M059J (cell line): ENCODE measurements around the gene LY6G5B. TPM values are rescaled to one million over a fixed set of nuclear protein-coding genes. Genes with fewer than 3 reads are reported as not detected.

Experiments used
- DNase-seq: peaks from one replicate; pipeline ENCODE4 v3.0.0-alpha.2; 2012; ENCODE audit warnings: low read depth
- total RNA-seq: library from RNA; depleted of rRNA; stranded (reverse); fragments of >200 nt; shearing (Covaris generic); gene quantifications from 2 replicates; pipeline ENCODE4 v1.2.3, GENCODE V29; 2014

The LY6G5B gene
- total RNA-seq, 1 experiment from 2014 or later, result 1.1 TPM

DNA sequence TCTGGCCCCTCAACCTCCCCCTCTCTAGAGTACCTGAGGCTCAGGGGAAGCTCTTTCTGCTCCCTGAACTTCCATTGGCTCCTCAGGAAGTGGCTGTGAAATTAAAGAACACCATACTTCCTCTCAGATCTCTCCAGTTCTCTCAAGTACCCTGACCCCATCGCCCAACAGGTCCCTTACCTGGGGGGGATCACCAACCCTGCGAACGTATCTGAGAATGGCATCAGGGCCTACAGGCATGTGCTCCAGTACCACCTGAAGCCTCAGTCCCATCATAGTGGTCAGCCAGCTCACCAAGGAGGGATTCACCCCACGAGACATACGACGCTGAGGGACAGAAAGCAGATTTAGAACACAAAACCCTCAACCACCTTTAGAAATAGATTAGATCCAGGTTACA, 29.2 kb upstream of the LY6G5B start:
- no peak for DNase-seq

- DNase-seq, result no peak
Observed at GRCh38 chr6:31641370-31641769, 28.4 kb upstream of the LY6G5B start.

- no peak for DNase-seq
Observed at GRCh38 chr6:31642798-31643570, 26.8 kb upstream of the LY6G5B start.

DNA sequence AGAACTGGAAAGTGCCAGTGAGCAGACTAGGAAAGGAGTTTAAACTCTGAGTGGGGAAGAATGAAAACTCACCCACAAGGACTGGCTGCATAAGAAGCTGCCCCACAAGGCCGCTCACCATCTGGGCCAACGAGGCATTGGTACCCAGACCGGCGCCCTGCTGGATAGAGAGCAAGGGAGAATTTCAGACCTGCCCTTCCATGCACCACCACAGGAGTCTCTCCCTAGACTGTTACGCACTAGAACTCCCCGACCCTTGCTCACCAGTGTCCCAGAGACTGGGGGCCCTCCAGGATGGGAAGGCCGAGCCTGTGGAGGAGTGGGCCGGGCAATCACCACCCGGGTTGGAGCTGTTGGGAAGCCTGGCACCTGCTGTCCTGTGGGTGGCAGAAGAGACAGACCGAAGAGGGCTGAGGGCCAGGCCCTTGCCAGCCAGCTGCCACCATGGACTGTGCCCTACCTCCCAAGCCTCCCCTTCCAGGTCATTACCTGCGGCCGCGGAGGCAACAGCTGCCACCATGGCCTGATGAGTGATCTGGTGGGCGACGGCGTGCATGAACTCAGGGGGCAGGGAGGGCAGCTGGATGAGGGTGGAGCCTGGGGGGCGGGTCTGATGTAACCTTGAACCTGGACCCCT, 25.8 kb upstream of the LY6G5B start:
- no peak for DNase-seq

- no peak for DNase-seq
Observed at GRCh38 chr6:31645325-31645724, 24.5 kb upstream of the LY6G5B start.

GRCh38 chr6:31651602-31652191, 18.1 kb upstream of the LY6G5B start:
- peak; percentile 86 for DNase-seq

- no peak for DNase-seq
Observed at GRCh38 chr6:31652925-31653724, 16.7 kb upstream of the LY6G5B start.

DNA sequence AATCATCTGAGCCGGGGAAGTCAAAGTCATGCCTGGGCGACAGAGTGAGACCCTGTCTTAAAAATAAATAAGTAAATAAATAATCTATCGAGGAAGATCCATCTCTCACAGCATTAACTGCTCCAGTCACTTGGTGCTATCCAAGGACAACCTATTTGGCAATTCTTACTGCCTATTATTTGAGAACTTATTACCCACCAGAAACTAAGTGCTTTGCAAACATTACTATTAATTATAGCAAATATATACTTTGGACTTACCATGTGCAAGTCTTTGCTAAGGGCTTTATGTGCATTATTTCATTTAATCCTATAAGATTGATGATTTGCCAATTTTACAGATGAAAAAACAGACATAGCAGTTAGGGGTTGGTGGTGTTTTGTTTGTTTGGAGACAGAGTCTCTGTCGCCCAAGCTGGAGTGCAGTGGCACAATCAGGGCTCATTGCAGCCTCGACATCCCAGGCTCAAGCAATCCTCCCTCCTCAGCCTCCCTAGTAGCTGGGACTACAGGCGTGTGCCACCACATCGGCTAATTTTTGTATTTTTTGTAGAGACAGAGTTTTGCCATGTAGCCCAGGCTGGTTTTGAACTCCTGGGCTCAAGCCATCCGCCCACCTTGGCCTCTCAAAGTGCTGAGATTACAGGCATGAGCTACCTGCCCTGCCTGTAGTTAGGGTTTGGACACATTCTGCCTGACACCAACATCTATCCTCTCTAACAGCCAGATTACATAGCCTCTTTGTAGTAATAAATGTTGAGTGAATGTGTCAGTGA, 15.0 kb upstream of the LY6G5B start:
- DNase-seq, result no peak

DNA sequence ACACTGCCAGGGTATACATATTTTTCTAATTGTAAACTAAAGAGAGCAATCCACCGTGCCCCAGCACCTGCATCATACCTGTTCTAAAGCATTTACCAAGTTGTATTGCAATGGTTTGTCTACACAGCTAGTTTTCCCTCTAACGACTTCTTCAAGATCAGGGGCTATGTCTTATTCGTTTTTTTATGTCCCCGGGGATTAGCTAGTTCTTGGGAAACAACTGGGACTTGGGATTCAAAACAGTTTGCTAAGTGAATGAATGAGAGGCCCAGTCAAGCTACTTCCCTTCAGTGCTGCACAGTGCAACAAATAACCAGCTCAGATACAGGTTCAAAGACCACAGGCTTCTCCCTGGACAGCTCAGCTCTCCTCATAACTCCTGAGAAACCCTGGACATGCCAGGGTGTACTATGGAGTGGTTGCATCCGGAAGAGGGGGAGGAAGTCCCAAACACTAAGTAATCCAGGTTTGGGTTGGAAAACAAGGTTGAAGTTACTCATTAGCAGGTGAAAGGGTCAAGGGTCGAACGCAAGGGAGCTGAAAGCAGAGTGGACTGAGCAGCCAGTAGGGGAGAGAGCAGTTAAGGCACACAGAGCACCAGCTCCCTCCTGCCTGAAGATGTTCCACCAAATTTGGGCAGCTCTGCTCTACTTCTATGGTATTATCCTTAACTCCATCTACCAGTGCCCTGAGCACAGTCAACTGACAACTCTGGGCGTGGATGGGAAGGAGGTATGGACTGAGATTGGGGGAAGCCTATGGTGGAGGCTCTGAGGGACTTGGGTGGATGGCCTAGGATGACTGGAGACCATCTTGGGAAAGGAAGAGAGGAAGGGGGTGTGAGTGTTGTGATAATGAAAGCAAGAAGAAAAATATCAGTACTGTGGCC, 14.2 kb upstream of the LY6G5B start, which contains the start of gene APOM:
TSS of gene APOM (plus strand) at position 546 of the 889 bp plus-strand sequence. CDS start at position 619, 73 bp downstream.
- no peak for DNase-seq

DNA sequence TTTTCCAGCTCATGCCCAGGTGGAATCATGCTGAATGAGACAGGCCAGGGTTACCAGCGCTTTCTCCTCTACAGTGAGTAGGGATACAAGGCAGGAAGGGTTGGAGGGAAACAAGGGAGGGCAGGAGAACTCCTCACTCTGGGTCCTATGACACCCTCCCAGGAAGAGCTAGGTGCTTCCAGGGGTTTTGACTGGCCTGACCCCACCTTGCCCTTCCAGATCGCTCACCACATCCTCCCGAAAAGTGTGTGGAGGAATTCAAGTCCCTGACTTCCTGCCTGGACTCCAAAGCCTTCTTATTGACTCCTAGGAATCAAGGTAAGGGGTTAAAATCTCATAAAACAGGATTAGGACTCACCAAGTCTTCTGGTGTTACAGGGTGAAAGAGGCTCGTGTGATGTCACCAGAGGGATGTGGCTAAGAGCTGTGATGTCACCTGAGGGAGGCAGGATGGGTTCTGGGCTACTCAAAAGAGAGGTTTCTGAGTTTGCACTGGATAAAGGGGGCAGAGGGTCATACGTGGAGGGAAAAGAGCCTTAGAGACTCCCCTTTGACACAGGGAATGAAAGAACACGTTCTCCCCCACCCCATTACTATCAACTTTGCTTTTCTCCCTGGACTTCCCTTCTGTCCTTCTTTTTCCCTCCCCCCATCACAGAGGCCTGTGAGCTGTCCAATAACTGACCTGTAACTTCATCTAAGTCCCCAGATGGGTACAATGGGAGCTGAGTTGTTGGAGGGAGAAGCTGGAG, 12.2 kb upstream of the LY6G5B start:
- no peak for DNase-seq

DNA sequence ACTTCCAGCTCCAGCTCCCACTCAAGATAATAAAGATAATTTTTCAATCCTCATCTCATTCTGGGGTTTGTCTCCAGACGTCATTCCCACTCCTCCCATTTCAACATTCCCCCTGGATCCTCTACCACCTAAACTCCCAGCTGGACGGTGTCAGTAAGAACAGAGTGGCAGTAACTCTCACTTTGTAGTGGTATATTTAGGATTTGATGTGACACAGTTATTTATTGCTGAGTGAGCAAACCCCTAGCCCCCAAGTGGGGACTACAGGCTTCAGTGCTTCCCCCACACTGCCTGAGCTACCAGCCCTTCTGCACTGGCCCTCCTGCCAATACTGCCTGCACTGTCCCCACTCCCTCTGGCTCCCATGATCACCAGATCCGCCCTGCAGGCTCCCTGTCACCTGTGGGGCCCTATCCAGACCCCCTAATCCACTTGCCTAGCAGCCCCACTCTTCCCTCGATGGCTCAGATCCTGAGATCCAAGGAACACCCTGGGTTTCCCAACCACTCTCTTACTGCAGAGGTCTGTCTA, 11.6 kb upstream of the LY6G5B start:
- DNase-seq, result no peak

GRCh38 chr6:31658983-31659648, 10.7 kb upstream of the LY6G5B start:
- DNase-seq, result no peak

DNA sequence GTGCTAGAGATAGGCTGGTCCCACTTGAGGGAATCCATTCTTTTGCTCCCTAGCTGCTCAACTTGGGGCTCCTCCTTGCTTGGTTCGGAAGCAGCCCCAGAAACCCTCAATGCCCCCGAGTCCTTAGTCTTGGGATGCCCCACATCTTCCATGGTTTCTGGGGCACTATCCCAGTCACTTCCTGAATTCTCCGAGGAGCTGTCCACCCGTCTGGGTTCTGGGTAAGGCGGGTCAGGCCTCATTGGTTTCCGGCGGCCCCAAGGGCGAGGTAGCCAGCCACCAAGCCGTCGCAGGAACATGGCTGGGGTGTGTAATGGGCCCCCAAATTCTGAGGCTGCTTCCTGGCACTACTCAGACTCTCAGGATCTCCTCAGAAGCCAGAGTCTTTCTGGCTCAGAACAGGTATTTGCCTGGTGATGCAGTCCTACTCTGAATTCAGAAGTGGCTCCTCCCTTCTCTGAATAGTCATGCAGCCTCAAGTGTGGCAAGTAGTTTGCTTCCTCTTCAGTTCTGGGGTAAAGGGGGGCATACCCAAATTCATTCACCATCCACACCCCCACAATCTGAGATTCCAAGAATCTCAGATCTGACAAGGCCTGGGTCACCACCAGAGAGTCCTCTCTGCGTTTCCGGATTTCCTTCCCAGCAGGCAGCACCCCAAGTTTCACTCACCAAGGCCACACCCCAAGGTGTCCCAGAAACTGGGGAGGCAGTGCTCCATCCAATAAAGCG, 10.0 kb upstream of the LY6G5B start:
- peak; percentile 55 for DNase-seq

GRCh38 chr6:31660381-31661261, 9.2 kb upstream of the LY6G5B start, which contains the start of gene C6orf47:
TSS of gene C6orf47 (minus strand) at chr6:31660778. CDS start at chr6:31659947, 831 bp downstream.
- DNase-seq, result peak; percentile 87

DNA sequence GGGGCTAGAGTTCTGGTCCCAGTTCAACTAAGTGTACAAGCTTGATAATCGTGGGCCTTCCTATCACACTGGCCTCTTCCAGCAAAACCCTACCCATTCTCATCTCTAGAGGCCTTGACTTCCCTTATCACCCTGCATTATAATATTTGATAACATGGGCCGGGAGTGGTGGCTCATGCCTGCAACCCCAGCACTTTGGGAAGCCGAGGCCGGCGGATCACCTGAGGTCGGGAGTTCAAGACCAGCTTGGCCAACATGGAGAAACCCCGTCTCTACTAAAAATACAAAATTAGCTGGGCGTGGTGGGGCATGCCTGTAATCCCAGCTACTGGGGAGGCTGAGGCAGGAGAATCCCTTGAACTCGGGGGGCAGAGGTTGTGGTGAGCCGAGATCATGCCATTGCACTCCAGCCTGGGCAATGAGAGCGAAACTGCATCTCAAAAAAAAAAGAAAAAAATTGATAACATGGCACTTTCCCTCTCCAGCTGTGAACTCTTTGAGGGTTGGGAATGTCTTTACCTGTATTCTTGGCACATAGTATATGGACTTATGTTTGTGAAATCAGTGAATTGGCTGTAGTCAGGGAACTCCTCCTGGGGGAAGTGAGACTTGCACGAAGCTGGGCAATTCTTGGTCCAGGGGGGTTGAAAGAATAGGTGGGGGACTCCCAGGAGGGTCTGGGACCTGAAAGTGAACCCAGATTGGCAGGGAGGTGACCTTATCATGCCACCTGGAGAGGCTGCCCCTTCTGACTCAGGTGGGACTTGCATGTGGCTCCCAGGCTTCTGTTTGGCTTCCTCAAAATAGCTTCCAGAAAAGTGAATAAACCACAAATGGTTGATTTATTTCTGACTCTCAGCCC, 8.3 kb upstream of the LY6G5B start:
- no peak for DNase-seq
